Putamen (tissue), 1 donor: Measurements from ENCODE around the gene NR3C2.

Source experiments
- DNase-seq: peaks from one replicate; pipeline ENCODE4 v3.0.0-alpha.2; 2016; ENCODE audit warnings: low spot score

NR3C2 gene

DNA sequence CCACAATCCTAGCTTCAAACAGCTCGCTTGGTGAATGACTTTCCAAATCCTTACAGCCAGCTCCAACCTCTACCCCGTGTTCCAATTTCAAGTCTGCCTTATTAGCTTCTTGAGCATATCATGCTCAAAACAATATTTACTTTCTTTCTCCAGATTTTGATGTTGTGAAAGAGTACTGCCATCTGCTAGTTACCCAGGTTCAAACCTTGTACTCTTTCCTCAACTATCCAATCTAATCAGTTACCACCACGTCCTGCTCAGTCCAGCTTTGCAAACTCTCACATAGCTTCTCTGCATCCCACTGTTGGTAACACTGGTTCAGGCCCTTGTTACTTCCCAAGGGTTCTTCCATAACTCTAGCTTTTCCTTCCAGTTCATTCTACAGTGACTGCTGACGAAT, 179.1 kb downstream of the NR3C2 start:
- no peak for DNase-seq

DNA sequence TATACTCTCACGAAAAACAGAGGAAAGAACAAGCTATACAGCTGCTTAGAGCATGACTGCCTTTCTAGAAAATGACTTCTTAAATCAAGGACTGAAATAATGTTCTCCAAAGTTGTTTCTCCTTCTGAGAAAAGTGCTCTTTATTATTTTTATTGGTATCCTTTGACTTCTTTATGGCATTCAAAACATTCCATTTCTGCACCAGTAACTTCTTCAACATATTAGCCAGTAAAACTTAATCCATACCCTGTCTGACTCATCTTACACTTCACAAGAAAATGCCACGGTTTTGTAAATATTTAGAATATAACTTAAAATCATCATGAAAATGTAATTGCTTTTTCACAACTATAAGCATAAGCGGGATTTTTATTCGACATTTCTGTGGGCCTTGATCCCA, 180.4 kb downstream of the NR3C2 start:
- no peak for DNase-seq

DNA sequence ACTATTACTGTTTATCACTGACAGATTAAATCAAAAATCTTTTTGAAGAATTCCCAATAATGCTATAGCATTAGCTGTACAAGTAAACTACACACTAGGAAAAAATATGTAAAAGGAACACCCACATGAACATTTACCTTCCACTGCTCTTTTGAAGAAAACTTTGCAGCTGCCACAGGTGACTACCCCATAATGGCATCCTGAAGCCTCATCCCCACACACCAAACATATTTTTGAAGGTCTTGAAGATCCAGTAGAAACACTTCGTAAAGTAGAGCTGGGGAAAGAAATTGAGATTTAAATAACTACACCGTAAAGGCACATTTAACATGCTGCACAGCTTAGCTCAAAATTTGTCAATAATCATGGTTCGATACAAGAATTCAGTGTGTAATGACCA, 182.4 kb downstream of the NR3C2 start:
- DNase-seq: no peak

DNA sequence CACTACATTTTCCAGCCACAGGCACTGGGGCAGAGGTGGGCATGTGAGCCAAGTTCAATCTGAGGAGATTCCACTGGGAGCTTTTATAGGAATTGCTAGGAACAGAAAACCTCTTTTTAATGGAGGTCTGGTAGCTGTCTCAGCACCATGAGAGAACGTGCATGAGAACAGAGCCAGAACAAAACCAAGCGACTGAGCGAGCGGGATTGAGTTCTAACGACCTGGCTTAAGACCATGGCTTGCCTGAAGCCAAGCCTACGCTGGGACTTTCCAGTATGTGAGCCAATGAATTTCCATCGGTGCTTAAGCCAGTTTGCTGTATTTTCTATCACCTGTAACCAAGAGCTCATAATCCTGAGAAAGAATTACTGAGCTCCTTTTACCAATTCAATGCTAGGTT, 183.7 kb downstream of the NR3C2 start:
- DNase-seq: no peak

DNA sequence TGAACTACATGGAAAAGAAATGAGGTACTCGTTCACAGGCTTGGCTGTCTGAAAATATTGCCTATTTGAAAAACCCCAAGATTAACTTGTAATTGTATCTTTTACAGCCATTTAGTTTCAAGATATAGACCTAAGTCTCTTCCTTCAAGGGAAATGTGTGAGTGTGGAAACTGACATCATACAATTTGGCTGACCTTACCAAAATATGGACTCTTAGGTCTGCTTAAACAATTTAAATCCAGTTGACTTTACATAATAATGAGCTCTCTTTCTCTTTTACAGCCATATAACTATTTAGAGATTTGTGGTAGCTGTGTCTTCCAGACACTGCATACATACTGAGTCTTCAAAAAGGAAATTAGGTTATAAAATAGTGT, 186.9 kb downstream of the NR3C2 start:
- no peak for DNase-seq

DNA sequence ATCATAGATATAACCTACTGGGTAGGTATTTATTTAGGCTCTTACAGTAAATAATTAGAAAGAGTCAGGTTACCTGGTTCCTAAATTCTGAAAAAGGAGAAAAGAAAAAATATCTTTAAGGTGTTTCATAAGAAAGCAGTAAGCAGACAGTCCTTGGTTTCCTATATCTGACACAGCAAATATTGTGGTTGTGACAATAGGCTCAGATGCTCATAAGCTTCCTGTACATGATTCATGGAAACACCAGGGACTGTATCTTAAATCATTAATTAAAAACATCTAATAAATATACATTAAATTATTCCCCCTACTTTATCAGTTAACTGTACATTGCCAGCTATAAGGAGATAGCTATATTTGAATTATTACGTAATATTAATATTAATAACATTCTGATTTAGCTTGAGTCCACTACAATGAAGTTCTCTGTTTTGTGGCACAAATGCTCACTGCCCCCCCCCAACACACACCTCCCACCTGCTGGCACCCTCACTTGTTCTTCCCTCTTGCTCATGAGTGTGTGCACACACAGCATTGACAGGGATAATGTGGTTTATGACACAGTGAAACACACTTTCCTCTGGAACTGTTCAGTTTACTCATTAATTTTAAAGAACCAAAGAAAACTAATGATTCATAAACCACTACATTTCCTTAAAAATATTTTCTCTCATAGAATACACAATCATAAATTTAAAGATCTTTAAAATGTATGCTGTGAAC, 187.4 kb downstream of the NR3C2 start:
- DNase-seq: no peak

DNA sequence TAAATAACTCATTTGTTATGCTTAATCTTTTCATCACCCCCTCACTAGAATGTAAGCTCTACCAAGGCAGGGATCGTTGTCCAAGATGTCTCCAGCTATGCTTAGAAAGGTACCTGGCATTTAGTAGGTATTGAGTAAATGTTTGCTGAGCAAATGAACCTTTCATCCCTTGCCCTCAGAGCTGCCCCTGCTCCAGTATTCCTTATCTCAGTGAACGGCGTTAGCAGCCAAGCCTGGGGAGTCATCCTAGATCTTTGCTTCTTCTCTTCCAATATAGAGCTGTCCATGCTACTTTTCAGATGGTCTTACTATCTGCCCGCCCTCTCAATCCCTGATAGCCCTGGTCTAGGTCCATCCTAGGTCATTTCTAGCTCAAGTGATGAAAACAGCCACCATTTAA, 188.4 kb downstream of the NR3C2 start:
- DNase-seq: no peak

DNA sequence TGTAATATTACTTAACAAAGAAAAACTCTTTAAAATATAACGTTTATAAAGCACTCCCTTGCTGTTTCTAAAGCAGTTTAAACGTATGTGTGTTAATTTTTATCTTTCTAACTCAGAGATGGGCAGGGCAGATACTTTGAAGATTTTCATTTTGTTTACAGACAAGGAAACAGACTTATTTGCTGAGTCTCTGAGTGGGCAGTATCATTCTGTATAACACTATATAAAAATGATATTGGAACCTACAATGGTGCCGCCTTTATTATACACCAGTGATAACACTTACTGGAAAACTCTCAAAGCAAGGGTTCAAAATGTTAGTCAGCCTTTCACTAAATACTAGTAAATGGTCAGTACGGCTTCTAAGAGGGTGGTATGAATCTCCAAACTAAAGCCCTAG, 193.4 kb downstream of the NR3C2 start:
- no peak for DNase-seq

DNA sequence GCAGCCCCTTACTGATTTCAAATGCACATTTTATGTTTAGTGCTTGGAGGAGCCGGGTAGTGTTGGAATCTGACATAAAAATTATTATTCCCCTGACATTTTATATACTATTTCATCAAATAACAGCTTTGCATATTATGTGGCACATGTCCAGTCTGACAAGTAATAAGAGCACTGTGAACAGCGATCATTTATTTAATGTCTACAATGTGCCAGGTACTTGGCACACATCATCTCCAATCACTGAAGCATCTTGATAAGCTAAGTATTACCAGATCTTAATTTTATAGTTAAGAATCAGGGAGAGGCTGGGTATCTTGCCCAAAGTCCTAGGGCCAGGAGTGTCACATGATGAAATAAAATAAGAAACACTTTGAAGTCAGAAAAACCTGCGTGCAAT, 197.2 kb downstream of the NR3C2 start:
- DNase-seq: no peak

DNA sequence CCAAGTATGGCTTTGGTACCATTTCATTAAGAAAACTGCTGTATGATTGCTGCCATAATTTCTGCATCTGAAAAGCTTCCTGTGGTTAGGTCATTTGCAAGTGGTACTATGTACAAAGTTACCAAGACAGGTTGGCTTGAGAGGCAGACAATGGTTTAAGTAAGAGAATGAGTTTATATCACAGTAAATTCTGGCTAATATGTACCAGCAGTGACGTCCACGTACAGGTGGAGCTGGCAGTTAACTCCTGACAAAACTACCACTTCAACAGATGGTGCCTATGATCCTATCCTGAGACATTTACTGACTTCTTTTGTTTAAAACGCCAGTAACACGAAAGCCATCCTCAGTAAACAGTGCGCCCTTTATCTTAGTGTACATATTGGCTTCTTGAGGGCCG, 198.4 kb downstream of the NR3C2 start:
- DNase-seq: no peak

DNA sequence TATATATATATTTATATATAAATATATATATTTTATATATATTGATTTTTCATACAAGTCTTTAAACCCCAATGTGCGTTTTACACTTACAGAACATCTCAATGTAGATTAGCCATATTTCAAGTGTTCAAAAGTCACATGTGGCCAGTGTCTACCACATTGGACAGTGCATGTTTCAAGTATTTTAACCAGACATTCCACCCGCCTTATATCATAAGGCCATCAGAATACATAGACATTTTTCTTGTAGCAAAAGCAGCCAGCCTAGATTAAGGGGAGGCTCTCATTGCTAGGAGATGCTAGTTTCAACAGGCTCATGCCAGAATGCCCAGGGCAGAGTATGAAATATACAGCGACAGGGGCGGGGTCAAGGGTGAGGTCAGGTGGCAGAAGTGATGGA, 202.0 kb downstream of the NR3C2 start:
- no peak for DNase-seq

DNA sequence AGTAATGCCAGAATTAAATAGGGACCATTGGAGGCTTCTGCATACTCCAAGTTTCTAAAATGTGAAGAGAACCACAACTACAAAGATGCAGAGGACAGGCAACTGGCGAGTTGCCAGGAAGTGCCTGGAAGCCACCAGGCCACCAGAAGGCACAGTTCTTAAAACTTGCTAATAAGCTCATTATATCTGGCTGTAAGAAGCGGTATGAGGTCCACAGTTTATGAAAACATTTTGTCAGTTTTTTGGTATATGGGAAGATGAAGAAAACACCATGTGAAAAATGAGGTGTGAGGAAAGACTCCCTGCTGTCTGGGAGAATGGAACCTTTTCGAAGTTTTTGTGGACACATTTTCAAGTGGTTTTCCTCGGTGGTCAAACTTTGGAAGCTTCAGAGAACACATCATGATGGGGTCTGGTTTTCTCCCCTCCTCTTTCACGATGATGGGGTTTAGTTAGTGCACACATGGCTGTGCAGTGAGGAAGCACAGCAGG, 202.7 kb downstream of the NR3C2 start:
- DNase-seq: no peak

DNA sequence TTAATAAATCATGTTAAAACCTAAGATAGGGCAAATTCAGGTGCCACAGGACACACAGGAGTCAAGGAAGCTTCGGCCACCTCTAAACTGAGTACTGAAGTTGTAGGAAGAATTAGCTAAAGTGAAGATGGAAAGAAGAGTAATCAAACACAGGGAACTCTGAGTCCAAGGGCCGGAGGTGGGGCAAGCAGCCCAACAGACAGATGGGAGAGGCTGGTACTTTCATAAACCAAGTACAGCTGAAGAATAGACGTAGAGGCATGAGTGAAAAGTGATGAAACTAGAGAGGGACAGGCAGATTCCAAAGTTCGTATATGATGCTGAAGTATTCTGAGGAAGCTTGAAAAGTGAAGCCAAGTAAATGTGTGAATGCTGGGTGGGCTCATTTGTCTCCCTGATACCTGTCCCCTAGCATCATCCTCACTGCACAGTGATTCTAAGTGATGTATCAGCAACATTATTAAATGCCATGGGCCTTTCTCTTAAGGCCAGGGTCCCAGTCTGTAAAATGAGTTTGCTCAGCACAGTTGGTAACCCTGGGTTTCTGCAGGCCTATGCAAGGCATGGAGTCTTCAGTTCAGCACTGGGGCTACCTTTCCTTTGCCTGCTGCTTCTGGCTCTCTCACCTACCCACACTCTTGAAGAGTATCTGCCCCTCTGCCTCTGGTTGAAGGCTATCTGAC, 203.3 kb downstream of the NR3C2 start:
- DNase-seq: no peak

DNA sequence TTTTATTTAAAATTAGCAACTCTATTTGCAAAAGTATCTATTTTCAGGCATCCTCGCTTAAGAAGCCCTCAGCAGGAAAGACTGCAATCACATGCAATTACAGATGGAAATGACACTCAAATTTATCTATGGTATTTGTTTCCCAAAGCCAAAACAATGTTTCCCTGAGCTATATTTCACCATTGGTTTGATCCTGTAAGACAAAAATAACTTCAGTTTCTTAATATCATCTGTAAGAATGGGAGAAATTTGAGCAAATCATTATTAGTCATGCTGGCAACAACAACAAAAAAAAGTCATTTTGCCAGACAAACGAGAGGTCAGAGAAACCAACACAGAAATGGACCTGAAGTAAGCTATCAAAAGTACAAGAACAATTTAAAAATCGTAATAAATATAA, 204.1 kb downstream of the NR3C2 start:
- no peak for DNase-seq

DNA sequence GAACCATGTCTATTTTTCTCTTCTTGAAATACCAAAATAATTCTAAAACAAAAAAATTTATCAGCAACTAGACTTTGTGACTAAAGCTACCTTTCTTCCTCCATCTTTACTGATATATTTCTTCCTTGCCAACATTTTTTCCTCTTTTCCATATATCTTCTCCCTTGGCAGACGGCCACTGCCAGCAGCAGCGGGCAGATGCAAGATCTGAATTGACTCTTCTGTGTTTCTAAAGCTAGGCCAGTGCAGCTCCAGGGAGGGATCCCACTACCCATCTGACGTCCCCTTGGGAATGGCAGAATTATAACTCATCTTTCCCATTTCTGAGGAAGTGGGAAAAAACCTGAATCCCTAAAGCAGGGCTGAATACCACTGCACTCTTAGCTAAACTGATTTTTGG, 206.4 kb downstream of the NR3C2 start:
- no peak for DNase-seq

DNA sequence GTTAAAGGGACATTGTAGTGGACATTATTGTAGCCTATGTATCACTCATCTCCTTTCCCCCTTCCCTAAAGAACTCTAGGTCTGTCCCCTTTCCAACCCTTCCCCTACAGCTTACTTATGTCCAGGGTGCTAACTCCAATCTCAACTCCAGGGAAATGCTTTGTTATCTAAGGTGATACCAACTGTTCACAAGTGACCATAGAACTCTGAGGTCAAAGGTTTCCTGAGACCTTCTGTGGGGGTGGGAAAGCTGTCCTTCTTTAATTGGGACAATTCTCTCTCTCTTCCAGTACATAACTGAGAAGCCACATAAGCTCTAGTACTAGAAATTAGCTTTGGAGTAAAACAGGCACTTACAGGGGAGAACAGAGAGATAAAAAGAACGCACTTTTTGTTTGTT, 212.4 kb downstream of the NR3C2 start:
- DNase-seq: no peak

DNA sequence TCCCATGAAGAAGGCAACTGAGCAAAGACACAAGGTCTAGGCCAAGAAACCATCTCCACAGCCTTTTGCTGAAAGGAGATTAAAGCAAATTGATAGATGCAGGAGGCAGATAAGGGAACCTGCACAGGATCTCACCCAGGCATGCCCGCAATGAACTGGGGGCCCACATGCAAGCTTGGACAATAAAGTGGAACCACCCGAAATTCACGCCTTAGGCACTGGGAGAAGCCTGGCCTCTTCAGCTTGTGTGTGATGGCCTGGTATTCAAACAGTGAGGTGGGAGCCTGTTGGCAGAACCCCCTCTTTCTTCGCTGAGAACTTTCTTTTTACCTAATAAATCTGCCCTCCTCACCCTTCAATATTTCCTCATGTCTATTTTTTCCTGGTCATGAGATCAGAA, 213.2 kb downstream of the NR3C2 start:
- DNase-seq: no peak

DNA sequence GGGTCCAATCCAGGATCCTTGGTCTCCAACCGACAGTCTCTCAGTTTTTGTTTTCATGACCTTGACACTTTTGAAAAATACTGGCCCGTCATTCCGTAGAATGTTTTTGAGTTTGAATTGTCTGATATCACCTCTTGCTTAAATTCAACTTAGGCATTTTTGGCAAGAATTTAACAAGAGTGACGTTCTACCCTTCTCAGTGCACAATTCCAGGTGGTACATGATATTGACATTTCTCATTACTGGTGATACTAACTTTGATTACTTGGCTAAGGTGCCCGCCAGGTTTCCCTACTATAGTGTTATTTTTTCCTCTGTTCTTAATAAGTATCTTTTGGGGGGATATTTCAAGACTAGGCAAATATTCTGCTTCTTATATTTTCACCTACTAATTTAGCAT, 215.1 kb downstream of the NR3C2 start:
- no peak for DNase-seq

DNA sequence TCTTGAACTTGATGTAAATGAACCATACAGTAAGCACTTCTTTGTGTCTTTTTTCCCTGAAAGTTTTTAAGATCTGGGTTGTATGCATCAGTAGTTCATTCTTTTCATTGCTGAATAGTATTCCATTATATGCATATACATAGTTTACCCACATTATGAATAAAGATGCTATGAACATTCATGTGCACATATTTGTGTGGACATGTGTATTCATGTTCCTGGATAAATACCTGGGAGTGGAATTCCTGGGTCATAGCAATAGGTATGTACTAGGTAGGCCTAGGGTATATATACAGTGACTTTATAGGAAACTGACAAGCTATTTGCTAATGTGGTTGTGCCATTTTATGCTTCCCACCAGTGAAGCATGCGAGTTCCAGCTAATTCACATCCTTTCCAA, 215.9 kb downstream of the NR3C2 start:
- no peak for DNase-seq

DNA sequence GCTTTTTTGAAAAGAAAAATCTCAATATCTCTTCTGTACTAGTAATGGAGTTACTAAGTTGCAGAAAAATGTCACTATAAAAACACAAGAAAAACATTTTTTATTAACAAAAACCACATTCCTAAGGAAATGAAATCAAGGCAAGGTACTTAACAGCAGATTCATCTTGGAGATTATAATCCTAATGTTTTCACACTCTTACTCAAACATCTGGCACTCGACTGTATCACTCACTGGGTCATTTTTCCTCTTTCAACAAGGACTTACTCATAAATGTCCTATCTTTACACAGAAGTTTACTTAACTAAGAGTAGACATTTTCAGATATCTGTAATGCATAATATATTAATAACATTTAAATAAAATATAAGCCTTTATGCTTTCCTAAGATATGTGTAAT, 216.6 kb downstream of the NR3C2 start:
- DNase-seq: no peak

DNA sequence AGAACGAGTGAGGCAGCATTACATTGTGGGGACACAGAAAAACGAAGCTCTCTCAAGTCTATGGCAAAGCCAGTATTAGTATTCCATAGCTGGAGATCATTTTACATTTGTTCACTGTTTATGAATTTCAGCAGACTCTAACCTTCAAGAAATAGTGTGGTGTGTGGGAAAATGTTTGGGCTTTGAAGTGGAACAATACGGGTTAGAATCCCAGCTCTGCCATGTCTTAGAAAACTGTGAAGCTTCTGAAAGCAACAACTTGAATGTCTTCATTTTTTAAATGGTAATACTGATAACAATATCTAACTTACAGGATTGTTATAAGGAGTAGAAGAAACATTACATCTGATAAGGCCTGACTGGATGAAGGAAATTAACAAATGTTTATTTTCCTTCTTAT, 217.7 kb downstream of the NR3C2 start:
- DNase-seq: no peak

DNA sequence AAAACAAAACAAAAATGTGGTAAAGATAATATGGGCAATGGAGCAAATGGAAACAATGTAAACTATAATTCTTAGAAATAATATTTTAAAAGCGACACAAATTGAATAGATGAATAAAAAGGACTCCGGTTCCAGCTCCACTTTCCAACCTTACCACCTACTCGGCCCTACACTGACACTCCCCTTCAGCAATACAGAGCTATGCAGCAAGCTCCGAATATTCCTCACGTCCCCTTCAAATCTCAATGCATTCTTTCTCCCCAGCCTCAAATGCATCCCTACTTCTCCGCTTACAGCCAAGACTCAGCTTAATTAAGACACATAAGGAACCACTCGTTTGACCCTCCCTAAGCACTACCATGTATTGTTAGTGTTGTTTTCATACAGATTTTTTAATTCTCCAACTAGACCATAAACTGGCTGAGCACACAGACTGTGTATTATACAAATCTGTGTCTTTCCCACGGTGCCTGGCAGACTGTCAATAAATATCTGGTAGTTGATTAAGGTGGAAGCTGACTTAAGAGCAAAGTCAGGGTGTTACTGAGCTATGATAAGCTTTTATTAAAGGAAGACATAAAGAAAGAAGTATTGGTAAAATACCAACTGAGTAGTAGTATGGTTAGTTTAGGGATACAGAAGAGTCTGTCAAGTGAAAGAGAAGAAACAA, 219.1 kb downstream of the NR3C2 start:
- DNase-seq: no peak
